ENCODE data around the gene TMEM156.
A peak's percentile ranks its signal among the peaks of the same experiment; 100 is the strongest.

Gene TMEM156

GRCh38 chr4:39032218-39033085 is at the start of gene TMEM156:
TMEM156 (minus strand) TSS chr4:39032409; CDS start chr4:39032313, 96 bp downstream.
- H3K36me3 ChIP-seq (ENCODE audit: insufficient read depth, low read length): no peaks in the 10 kb centered on the region
- no peaks in the 10 kb centered on the region for H3K9me3 ChIP-seq (ENCODE audit: control insufficient read depth, insufficient read depth, low read length)
- H3K9ac ChIP-seq (ENCODE audit: low read depth, low read length): no peak within 1 kb of the TSS
- peaks cover 2% of the 10 kb centered on the region for H3K4me1 ChIP-seq (ENCODE audit: insufficient read depth, low read length)

GRCh38 chr4:39078829-39079228 is 46.6 kb upstream of the TMEM156 start:
- Histone ChIP-seq H3K36me3 (ENCODE audit: insufficient read depth, low read length) (no peaks in the 10 kb centered on the region), H3K9me3 (ENCODE audit: control insufficient read depth, insufficient read depth, low read length) (no peaks in the 10 kb centered on the region), H3K9ac (ENCODE audit: low read depth, low read length) (no peak overlapping the region), H3K4me1 (ENCODE audit: insufficient read depth, low read length) (no peaks in the 10 kb centered on the region)

- H3K9me3 ChIP-seq (ENCODE audit: control insufficient read depth, insufficient read depth, low read length): no peaks in the 10 kb centered on the region
- no peaks in the 10 kb centered on the region for H3K36me3 ChIP-seq (ENCODE audit: insufficient read depth, low read length)
- H3K4me1 ChIP-seq (ENCODE audit: insufficient read depth, low read length): no peaks in the 10 kb centered on the region
- H3K9ac ChIP-seq (ENCODE audit: low read depth, low read length): no peak overlapping the region
Observed at GRCh38 chr4:39068907-39069306, 36.7 kb upstream of the TMEM156 start.

GRCh38 chr4:39067451-39067850 is 35.2 kb upstream of the TMEM156 start:
- Histone ChIP-seq H3K9me3 (ENCODE audit: control insufficient read depth, insufficient read depth, low read length) (no peaks in the 10 kb centered on the region), H3K9ac (ENCODE audit: low read depth, low read length) (no peak overlapping the region), H3K36me3 (ENCODE audit: insufficient read depth, low read length) (no peaks in the 10 kb centered on the region), H3K4me1 (ENCODE audit: insufficient read depth, low read length) (peaks cover 8% of the 10 kb centered on the region; the same call in 1 of the 2 replicates)

- H3K36me3 ChIP-seq (ENCODE audit: insufficient read depth, low read length): no peaks in the 10 kb centered on the region
- no peaks in the 10 kb centered on the region for H3K9me3 ChIP-seq (ENCODE audit: control insufficient read depth, insufficient read depth, low read length)
- no peak overlapping the region for H3K9ac ChIP-seq (ENCODE audit: low read depth, low read length)
- peaks cover 11% of the 10 kb centered on the region; the same call in 1 of the 2 replicates for H3K4me1 ChIP-seq (ENCODE audit: insufficient read depth, low read length)
Observed at GRCh38 chr4:39067031-39067430, 34.8 kb upstream of the TMEM156 start.

- H3K9me3 ChIP-seq (ENCODE audit: control insufficient read depth, insufficient read depth, low read length): no peaks in the 10 kb centered on the region
- no peaks in the 10 kb centered on the region for H3K36me3 ChIP-seq (ENCODE audit: insufficient read depth, low read length)
- H3K9ac ChIP-seq (ENCODE audit: low read depth, low read length): no peak overlapping the region
- H3K4me1 ChIP-seq (ENCODE audit: insufficient read depth, low read length): peaks cover 17% of the 10 kb centered on the region
Observed at GRCh38 chr4:39066371-39066770, 34.2 kb upstream of the TMEM156 start.

GRCh38 chr4:39063430-39063829 is 31.2 kb upstream of the TMEM156 start:
- Histone ChIP-seq H3K9ac (ENCODE audit: low read depth, low read length) (no peak overlapping the region), H3K4me1 (ENCODE audit: insufficient read depth, low read length) (peaks cover 18% of the 10 kb centered on the region), H3K9me3 (ENCODE audit: control insufficient read depth, insufficient read depth, low read length) (no peaks in the 10 kb centered on the region), H3K36me3 (ENCODE audit: insufficient read depth, low read length) (no peaks in the 10 kb centered on the region)

GRCh38 chr4:39062770-39063097 is 30.5 kb upstream of the TMEM156 start:
- Histone ChIP-seq H3K9ac (ENCODE audit: low read depth, low read length) (peak overlapping the region; percentile 23; the same call in 1 of the 2 replicates), H3K4me1 (ENCODE audit: insufficient read depth, low read length) (peaks cover 18% of the 10 kb centered on the region), H3K36me3 (ENCODE audit: insufficient read depth, low read length) (no peaks in the 10 kb centered on the region), H3K9me3 (ENCODE audit: control insufficient read depth, insufficient read depth, low read length) (no peaks in the 10 kb centered on the region)

GRCh38 chr4:39062094-39062769 is 30.0 kb upstream of the TMEM156 start, which contains the start of gene KLHL5:
KLHL5 (plus strand) TSS chr4:39062232; CDS start chr4:39062653, 421 bp downstream.
- H3K9ac ChIP-seq (ENCODE audit: low read depth, low read length): peak within 1 kb of the TSS; percentile 23; the same call in 1 of the 2 replicates
- H3K4me1 ChIP-seq (ENCODE audit: insufficient read depth, low read length): peaks cover 18% of the 10 kb centered on the region
- no peaks in the 10 kb centered on the region for H3K9me3 ChIP-seq (ENCODE audit: control insufficient read depth, insufficient read depth, low read length)
- no peaks in the 10 kb centered on the region for H3K36me3 ChIP-seq (ENCODE audit: insufficient read depth, low read length)

GRCh38 chr4:39061457-39061856 is 29.2 kb upstream of the TMEM156 start:
- Histone ChIP-seq H3K9ac (ENCODE audit: low read depth, low read length) (no peak overlapping the region), H3K4me1 (ENCODE audit: insufficient read depth, low read length) (peaks cover 18% of the 10 kb centered on the region), H3K36me3 (ENCODE audit: insufficient read depth, low read length) (no peaks in the 10 kb centered on the region), H3K9me3 (ENCODE audit: control insufficient read depth, insufficient read depth, low read length) (no peaks in the 10 kb centered on the region)

GRCh38 chr4:39056023-39056422 is 23.8 kb upstream of the TMEM156 start:
- H3K9me3 ChIP-seq (ENCODE audit: control insufficient read depth, insufficient read depth, low read length): no peaks in the 10 kb centered on the region
- peaks cover 15% of the 10 kb centered on the region for H3K4me1 ChIP-seq (ENCODE audit: insufficient read depth, low read length)
- H3K9ac ChIP-seq (ENCODE audit: low read depth, low read length): no peak overlapping the region
- no peaks in the 10 kb centered on the region for H3K36me3 ChIP-seq (ENCODE audit: insufficient read depth, low read length)

GRCh38 chr4:39054497-39054896 is 22.3 kb upstream of the TMEM156 start:
- no peak overlapping the region for H3K9ac ChIP-seq (ENCODE audit: low read depth, low read length)
- no peaks in the 10 kb centered on the region for H3K36me3 ChIP-seq (ENCODE audit: insufficient read depth, low read length)
- no peaks in the 10 kb centered on the region for H3K9me3 ChIP-seq (ENCODE audit: control insufficient read depth, insufficient read depth, low read length)
- H3K4me1 ChIP-seq (ENCODE audit: insufficient read depth, low read length): peaks cover 15% of the 10 kb centered on the region

GRCh38 chr4:39053983-39054382 is 21.8 kb upstream of the TMEM156 start:
- Histone ChIP-seq H3K4me1 (ENCODE audit: insufficient read depth, low read length) (peaks cover 15% of the 10 kb centered on the region), H3K36me3 (ENCODE audit: insufficient read depth, low read length) (no peaks in the 10 kb centered on the region), H3K9me3 (ENCODE audit: control insufficient read depth, insufficient read depth, low read length) (no peaks in the 10 kb centered on the region), H3K9ac (ENCODE audit: low read depth, low read length) (no peak overlapping the region)

GRCh38 chr4:39051492-39051891 is 19.3 kb upstream of the TMEM156 start:
- no peaks in the 10 kb centered on the region for H3K9me3 ChIP-seq (ENCODE audit: control insufficient read depth, insufficient read depth, low read length)
- H3K4me1 ChIP-seq (ENCODE audit: insufficient read depth, low read length): peaks cover 15% of the 10 kb centered on the region
- H3K9ac ChIP-seq (ENCODE audit: low read depth, low read length): no peak overlapping the region
- H3K36me3 ChIP-seq (ENCODE audit: insufficient read depth, low read length): no peaks in the 10 kb centered on the region

- H3K36me3 ChIP-seq (ENCODE audit: insufficient read depth, low read length): no peaks in the 10 kb centered on the region
- no peak overlapping the region for H3K9ac ChIP-seq (ENCODE audit: low read depth, low read length)
- H3K4me1 ChIP-seq (ENCODE audit: insufficient read depth, low read length): peaks cover 15% of the 10 kb centered on the region
- H3K9me3 ChIP-seq (ENCODE audit: control insufficient read depth, insufficient read depth, low read length): no peaks in the 10 kb centered on the region
Observed at GRCh38 chr4:39050590-39050989, 18.4 kb upstream of the TMEM156 start.

All from ES-I3 (cell line).